Testis (tissue), 2 donors: ENCODE measurements around the gene FUS.

Source experiments
- POLR2A ChIP-seq: fragments of 450-650 bp; IDR thresholded peaks from one replicate; pipeline ENCODE4 v1.6.1; 2017; ENCODE audit warnings: antibody characterized with exemption, mild to moderate bottlenecking, moderate library complexity
- TF ChIP-seq, protein P1 (sequence below), 3 experiments: fragments of 450-650 bp in 2 of 3; fragments of 200-600 bp in 1 of 3; sonication (generic) in 1 of 3; IDR thresholded peaks; one replicate each; pipeline ENCODE4 v1.5.1; 2016 to 2019; ENCODE audit warnings: antibody characterized with exemption in 3 of 3, mild to moderate bottlenecking in 2 of 3, moderate library complexity in 1 of 3

DNA sequence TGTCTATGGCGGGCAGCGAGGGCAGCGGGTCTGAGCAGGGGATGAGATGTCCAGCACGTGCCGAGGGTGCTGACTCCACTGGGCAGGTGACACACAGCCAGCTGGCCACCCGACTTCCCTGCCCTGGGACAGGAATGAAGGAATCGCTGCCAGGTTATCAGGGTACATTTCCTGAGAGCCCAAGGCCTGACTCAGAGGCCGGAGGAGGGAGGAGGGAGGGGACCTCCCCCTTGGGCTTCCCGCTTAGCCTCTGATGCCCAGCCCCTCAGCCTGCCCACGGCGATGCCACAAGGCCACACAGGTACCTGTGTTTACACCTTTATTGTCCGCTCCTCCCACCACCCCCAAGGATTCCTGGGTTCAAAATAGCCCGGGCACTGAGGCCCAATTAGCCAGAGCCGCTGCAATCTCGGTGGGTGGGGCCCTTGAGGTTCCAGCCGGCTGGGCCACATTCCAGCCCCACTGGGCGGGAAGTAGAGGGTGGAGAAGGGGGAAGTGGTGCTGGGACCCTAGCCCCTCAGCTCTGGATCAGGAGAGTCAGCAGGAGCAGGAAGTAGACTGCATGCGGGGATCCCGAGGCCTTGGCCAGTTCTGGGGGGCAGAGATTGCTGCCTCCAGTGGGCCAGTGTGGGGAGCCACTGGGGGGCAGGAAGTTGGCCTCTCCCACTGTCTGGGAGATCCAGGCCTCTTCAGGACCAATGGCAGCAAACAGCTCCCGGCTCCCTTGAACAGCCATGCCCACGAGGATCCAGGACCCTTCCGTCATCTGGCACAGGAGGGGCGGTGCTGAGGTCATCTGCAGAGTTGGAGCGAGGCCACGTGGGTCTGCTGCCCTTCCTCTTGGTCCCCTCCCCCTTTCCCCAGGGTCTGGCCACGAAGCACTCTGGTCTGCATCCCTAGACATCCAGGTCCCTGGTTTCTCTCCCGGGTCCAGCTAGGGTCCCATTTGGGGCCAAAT is 41.0 kb upstream of the FUS start:
- TF ChIP-seq, protein P1, sequence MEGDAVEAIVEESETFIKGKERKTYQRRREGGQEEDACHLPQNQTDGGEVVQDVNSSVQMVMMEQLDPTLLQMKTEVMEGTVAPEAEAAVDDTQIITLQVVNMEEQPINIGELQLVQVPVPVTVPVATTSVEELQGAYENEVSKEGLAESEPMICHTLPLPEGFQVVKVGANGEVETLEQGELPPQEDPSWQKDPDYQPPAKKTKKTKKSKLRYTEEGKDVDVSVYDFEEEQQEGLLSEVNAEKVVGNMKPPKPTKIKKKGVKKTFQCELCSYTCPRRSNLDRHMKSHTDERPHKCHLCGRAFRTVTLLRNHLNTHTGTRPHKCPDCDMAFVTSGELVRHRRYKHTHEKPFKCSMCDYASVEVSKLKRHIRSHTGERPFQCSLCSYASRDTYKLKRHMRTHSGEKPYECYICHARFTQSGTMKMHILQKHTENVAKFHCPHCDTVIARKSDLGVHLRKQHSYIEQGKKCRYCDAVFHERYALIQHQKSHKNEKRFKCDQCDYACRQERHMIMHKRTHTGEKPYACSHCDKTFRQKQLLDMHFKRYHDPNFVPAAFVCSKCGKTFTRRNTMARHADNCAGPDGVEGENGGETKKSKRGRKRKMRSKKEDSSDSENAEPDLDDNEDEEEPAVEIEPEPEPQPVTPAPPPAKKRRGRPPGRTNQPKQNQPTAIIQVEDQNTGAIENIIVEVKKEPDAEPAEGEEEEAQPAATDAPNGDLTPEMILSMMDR (IDR thresholded peaks at IDR 0.05) = no peak
- TF ChIP-seq POLR2A = no peak
